Upper lobe of left lung (tissue), 6 donors: ENCODE results near the gene SLC25A24. TPM values are rescaled to one million over a fixed set of nuclear protein-coding genes. Genes with fewer than 3 reads are reported as not detected.
A peak's percentile ranks its signal among the peaks of the same experiment; 100 is the strongest.
"Not testable (repeated sequence)": the region's sequence is repeated elsewhere in the genome, so short reads cannot be mapped to it uniquely, and the experiment has no call there.

Experiments used
- ATAC-seq, 2 donors: fragments of 200-7000 bp; cut with Tn5 transposase; one replicate each; pipeline ENCODE4 v1.9.1; 2022; ENCODE audit warnings: mild to moderate bottlenecking in 2 of 2, moderate library complexity in 2 of 2; ENCODE audit not compliant: low FRiP score in 2 of 2
- DNase-seq, 2 donors: peaks; one replicate each; pipeline ENCODE4 v3.0.0-alpha.2; 2019 to 2020
- H3K27ac ChIP-seq, 4 donors: fragments of 200-600 bp; sonication (generic); one replicate each; pipeline ENCODE4 v1.5.1; 2016 to 2019
- H3K27me3 ChIP-seq, 4 donors: fragments of 200-600 bp; sonication (generic); one replicate each; pipeline ENCODE4 v1.5.1; 2017 to 2019
- H3K36me3 ChIP-seq, 4 donors: fragments of 200-600 bp; sonication (generic); one replicate each; pipeline ENCODE4 v1.5.1; 2016 to 2019
- H3K4me1 ChIP-seq, 4 donors: fragments of 200-600 bp; sonication (generic); one replicate each; pipeline ENCODE4 v1.5.1; 2018 to 2019
- H3K4me3 ChIP-seq, 4 donors: fragments of 200-600 bp; sonication (generic); one replicate each; pipeline ENCODE4 v1.5.1; 2017 to 2019; ENCODE audit warnings: mild to moderate bottlenecking in 2 of 4, moderate library complexity in 1 of 4
- H3K9me3 ChIP-seq, 4 donors: fragments of 200-600 bp; sonication (generic); one replicate each; pipeline ENCODE4 v1.5.1; 2018 to 2019
- CTCF ChIP-seq, 6 experiments: fragments of 450-650 bp in 4 of 6; fragments of 200-600 bp in 2 of 6; sonication (generic) in 2 of 6; IDR thresholded peaks; one replicate each; pipeline ENCODE4 v1.5.1; 2016 to 2019; ENCODE audit warnings: antibody characterized with exemption in 6 of 6
- EP300 ChIP-seq, 4 donors: sonication (generic); formaldehyde crosslinking; IDR thresholded peaks; one replicate each; pipeline ENCODE4 v1.5.1; 2017; ENCODE audit warnings: antibody characterized with exemption in 4 of 4, control low read depth in 2 of 4
- POLR2A ChIP-seq, 4 donors: fragments of 450-650 bp; IDR thresholded peaks; one replicate each; pipeline ENCODE4 v1.5.1; 2016 to 2017; ENCODE audit warnings: antibody characterized with exemption in 4 of 4, mild to moderate bottlenecking in 2 of 4
- POLR2AphosphoS5 ChIP-seq, 2 donors: sonication (generic); formaldehyde crosslinking; IDR thresholded peaks; one replicate each; pipeline ENCODE4 v1.5.1; 2017; ENCODE audit warnings: antibody characterized with exemption in 2 of 2
- WGBS, 2 donors: methylation state at CpG; one replicate each; pipeline ENCODE4 v1.1.5; 2017 to 2018; 5-methylcytosine and 5-hydroxymethylcytosine counted together
- total RNA-seq, 6 donors: library from RNA; depleted of rRNA in 4 of 6; stranded (reverse); fragments of >200 nt in 4 of 6; gene quantifications; one replicate each; pipeline versions ENCODE4 v1.1.0 to v1.2.1, GENCODE V29; 2016 to 2021
- donor health status: DM: no; HTN: no; CAD: no; lungs with moderate emphysema.
- donor health status: DM: no; HTN: yes; CAD: no; lungs with severe emphysema.

Gene SLC25A24
- total RNA-seq, 6 donors from 2014 or later = 28.6 to 96.7 (median 42.5) TPM

- Histone ChIP-seq H3K9me3 (no peaks in the 10 kb centered on the region), H3K27ac (no peak overlapping the region), H3K4me1 (no peaks in the 10 kb centered on the region), H3K27me3 (no peaks in the 10 kb centered on the region), H3K36me3 (no peaks in the 10 kb centered on the region), H3K4me3 (no peak overlapping the region)
- DNase-seq = no peak
- TF ChIP-seq POLR2AphosphoS5 (IDR thresholded peaks at IDR 0.05) (no peak), POLR2A (IDR thresholded peaks at IDR 0.05) (no peak), EP300 (IDR thresholded peaks at IDR 0.05) (no peak), CTCF (IDR thresholded peaks at IDR 0.05) (no peak)
- ATAC-seq = no peak
- WGBS, 2 donors = 71 to 80% methylated on average over 5 to 11 of the region's 11 CpGs
Observed at GRCh38 chr1:108208724-108209446, 8.7 kb upstream of the SLC25A24 start.

GRCh38 chr1:108203582-108203981 is 3.4 kb upstream of the SLC25A24 start:
- 89 to 94% methylated on average over 3 of the region's 3 CpGs for WGBS, 2 donors
- H3K4me1 ChIP-seq = peaks cover 7 to 20% (median 11%) of the 10 kb centered on the region in 4 donors
- H3K9me3 ChIP-seq, ATAC-seq, H3K4me3 ChIP-seq, H3K27ac ChIP-seq, H3K36me3 ChIP-seq, H3K27me3 ChIP-seq, DNase-seq: not testable (repeated sequence)

GRCh38 chr1:108201687-108202086 is 1.5 kb upstream of the SLC25A24 start:
- Histone ChIP-seq H3K27me3 (no peaks in the 10 kb centered on the region), H3K4me1 (peaks cover 16 to 37% (median 27%) of the 10 kb centered on the region in 4 donors), H3K4me3 (no peak overlapping the region), H3K9me3 (no peaks in the 10 kb centered on the region), H3K27ac (no peak overlapping the region), H3K36me3 (no peaks in the 10 kb centered on the region)
- WGBS, 2 donors = 75% methylated on average over 5 of the region's 5 CpGs
- no peak for TF ChIP-seq CTCF (IDR thresholded peaks at IDR 0.05)
- no peak for TF ChIP-seq EP300 (IDR thresholded peaks at IDR 0.05)
- no peak for TF ChIP-seq POLR2A (IDR thresholded peaks at IDR 0.05)
- TF ChIP-seq POLR2AphosphoS5 (IDR thresholded peaks at IDR 0.05) = no peak
- no peak for DNase-seq
- ATAC-seq = no peak

- 2% methylated on average over 10 of the region's 10 CpGs for WGBS, 2 donors
- Histone ChIP-seq H3K36me3 (peaks cover 0 to under 1% (median 0%) of the 10 kb centered on the region in 4 donors), H3K27ac (peak overlapping the region; percentile 90 to 98 (median 93)), H3K9me3 (no peaks in the 10 kb centered on the region), H3K27me3 (no peaks in the 10 kb centered on the region), H3K4me1 (peaks cover 16 to 37% (median 27%) of the 10 kb centered on the region in 4 donors), H3K4me3 (peak overlapping the region; percentile 67 to 98 (median 92))
- ATAC-seq (peak; percentile 66 to 82), DNase-seq (peak in 1 of 2 donors; percentile 65)
- TF ChIP-seq POLR2AphosphoS5 (IDR thresholded peaks at IDR 0.05) (no peak), CTCF (IDR thresholded peaks at IDR 0.05) (peak in 2 of 6 experiments; percentile 16 to 23)
Observed at GRCh38 chr1:108200687-108201051, 526 bp upstream of the SLC25A24 start.

- ATAC-seq (peak in 1 of 2 donors; percentile 37), DNase-seq (no peak)
- H3K9me3 ChIP-seq = no peaks in the 10 kb centered on the region
- peak overlapping the region; percentile 40 to 98 (median 92) for H3K4me3 ChIP-seq
- H3K4me1 ChIP-seq = peaks cover 16 to 37% (median 27%) of the 10 kb centered on the region in 4 donors
- peak overlapping the region; percentile 90 to 98 (median 93) for H3K27ac ChIP-seq
- WGBS, 2 donors = 4% methylated on average over 9 of the region's 9 CpGs
- peak in 1 of 4 donors; percentile 8 for TF ChIP-seq EP300 (IDR thresholded peaks at IDR 0.05)
- TF ChIP-seq CTCF (IDR thresholded peaks at IDR 0.05) = peak in 1 of 6 experiments; percentile 10
- TF ChIP-seq POLR2AphosphoS5 (IDR thresholded peaks at IDR 0.05) = no peak
- H3K36me3 ChIP-seq = peaks cover 0 to 10% (median 7%) of the 10 kb centered on the region in 4 donors
- H3K27me3 ChIP-seq = no peaks in the 10 kb centered on the region
Observed at GRCh38 chr1:108199201-108199691, 897 bp downstream of the SLC25A24 start.
